ENCODE results near the gene AGFG2. TPM values are rescaled to one million over a fixed set of nuclear protein-coding genes. Genes with fewer than 3 reads are reported as not detected.

Gene AGFG2
- total and polyA plus RNA-seq, 10 of the 15 experiments (the other 5 are each of a cell fraction or from before 2014, with no cell fraction given): 0.90 to 71.5 (median 25.4) TPM

DNA sequence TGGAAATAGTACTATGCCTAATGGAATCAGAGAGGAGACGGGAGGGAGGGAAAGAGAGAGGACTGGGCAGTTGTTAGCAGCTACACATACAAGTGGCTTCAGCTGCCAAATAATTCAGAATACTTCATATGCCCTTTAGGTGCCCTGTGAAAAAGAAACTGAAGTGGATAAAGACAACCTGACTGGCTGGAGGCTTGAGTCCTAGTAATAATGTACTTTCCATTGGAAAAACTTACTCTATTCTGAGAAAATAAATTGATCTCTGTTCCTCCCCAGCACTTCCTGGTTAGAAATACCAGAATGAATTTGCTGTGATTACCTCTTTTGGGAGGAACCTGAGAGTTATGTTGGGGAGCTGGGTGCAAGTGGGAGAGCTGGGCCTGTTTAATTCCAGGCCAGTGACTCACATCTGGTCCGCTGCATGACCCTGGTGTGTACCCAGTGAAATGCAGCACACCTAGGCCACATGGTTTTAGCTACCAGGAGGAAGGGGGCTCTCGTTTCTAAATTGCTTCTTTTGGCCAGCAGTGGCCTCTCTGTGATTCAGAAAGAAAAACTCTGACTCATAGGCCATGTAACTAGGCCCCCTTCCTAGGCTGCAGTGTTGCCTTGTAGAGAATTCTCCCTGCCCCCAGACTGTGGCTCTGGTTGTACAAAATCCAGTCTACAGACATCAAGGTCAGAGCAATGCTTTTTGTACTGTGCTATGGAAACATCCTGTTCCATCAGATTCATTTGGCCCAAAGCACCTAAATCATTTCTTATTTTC is 6.5 kb downstream of the AGFG2 start (continued):
- TF ChIP-seq, protein P1, sequence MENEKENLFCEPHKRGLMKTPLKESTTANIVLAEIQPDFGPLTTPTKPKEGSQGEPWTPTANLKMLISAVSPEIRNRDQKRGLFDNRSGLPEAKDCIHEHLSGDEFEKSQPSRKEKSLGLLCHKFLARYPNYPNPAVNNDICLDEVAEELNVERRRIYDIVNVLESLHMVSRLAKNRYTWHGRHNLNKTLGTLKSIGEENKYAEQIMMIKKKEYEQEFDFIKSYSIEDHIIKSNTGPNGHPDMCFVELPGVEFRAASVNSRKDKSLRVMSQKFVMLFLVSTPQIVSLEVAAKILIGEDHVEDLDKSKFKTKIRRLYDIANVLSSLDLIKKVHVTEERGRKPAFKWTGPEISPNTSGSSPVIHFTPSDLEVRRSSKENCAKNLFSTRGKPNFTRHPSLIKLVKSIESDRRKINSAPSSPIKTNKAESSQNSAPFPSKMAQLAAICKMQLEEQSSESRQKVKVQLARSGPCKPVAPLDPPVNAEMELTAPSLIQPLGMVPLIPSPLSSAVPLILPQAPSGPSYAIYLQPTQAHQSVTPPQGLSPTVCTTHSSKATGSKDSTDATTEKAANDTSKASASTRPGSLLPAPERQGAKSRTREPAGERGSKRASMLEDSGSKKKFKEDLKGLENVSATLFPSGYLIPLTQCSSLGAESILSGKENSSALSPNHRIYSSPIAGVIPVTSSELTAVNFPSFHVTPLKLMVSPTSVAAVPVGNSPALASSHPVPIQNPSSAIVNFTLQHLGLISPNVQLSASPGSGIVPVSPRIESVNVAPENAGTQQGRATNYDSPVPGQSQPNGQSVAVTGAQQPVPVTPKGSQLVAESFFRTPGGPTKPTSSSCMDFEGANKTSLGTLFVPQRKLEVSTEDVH (IDR thresholded peaks at IDR 0.05; ENCODE audit: low read depth, partially characterized antibody): no peak
- TF ChIP-seq IKZF2 (IDR thresholded peaks at IDR 0.05) (peak; percentile 57 to 61; a peak in 2 of 4 replicates), BACH1 (IDR thresholded peaks at IDR 0.05; ENCODE audit: borderline replicate concordance) (no peak; the same call in 1 of the 2 replicates), HCFC1 (IDR thresholded peaks at IDR 0.05; ENCODE audit: low read length) (no peak), HDGF (IDR thresholded peaks at IDR 0.05) (no peak), NFYB (IDR thresholded peaks at IDR 0.05; ENCODE audit: insufficient read depth, low read depth, low read length) (no peak), EZH2 (IDR thresholded peaks at IDR 0.05; ENCODE audit: borderline replicate concordance, control insufficient read depth, low read depth, low read length) (no peak), RCOR1 (conservative IDR thresholded peaks at IDR 0.05; ENCODE audit: low read depth, low read length) (no peak), SPI1 (IDR thresholded peaks at IDR 0.05; ENCODE audit: borderline replicate concordance, insufficient read depth, low read depth, low read length) (peak; percentile 65), RUNX3 (IDR thresholded peaks at IDR 0.05; ENCODE audit: low read length) (no peak), CBFB (IDR thresholded peaks at IDR 0.05; ENCODE audit: low read depth) (0 out of 2 replicates have a peak, but pooled peaks have one; percentile 36), SMARCA5 (IDR thresholded peaks at IDR 0.05) (no peak), NFYA (IDR thresholded peaks at IDR 0.05; ENCODE audit: borderline replicate concordance, low read depth, low read length) (no peak), TBL1XR1 (IDR thresholded peaks at IDR 0.05; ENCODE audit: low read depth, low read length) (peak; percentile 60; the same call in 1 of the 2 replicates), GABPA (IDR thresholded peaks at IDR 0.05; ENCODE audit: low read depth) (no peak)
- TF ChIP-seq, protein P2, sequence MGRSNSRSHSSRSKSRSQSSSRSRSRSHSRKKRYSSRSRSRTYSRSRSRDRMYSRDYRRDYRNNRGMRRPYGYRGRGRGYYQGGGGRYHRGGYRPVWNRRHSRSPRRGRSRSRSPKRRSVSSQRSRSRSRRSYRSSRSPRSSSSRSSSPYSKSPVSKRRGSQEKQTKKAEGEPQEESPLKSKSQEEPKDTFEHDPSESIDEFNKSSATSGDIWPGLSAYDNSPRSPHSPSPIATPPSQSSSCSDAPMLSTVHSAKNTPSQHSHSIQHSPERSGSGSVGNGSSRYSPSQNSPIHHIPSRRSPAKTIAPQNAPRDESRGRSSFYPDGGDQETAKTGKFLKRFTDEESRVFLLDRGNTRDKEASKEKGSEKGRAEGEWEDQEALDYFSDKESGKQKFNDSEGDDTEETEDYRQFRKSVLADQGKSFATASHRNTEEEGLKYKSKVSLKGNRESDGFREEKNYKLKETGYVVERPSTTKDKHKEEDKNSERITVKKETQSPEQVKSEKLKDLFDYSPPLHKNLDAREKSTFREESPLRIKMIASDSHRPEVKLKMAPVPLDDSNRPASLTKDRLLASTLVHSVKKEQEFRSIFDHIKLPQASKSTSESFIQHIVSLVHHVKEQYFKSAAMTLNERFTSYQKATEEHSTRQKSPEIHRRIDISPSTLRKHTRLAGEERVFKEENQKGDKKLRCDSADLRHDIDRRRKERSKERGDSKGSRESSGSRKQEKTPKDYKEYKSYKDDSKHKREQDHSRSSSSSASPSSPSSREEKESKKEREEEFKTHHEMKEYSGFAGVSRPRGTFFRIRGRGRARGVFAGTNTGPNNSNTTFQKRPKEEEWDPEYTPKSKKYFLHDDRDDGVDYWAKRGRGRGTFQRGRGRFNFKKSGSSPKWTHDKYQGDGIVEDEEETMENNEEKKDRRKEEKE (IDR thresholded peaks at IDR 0.05): no peak
- TF ChIP-seq, protein P3, sequence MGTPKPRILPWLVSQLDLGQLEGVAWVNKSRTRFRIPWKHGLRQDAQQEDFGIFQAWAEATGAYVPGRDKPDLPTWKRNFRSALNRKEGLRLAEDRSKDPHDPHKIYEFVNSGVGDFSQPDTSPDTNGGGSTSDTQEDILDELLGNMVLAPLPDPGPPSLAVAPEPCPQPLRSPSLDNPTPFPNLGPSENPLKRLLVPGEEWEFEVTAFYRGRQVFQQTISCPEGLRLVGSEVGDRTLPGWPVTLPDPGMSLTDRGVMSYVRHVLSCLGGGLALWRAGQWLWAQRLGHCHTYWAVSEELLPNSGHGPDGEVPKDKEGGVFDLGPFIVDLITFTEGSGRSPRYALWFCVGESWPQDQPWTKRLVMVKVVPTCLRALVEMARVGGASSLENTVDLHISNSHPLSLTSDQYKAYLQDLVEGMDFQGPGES (IDR thresholded peaks at IDR 0.05): no peak
- TF ChIP-seq, protein P4, sequence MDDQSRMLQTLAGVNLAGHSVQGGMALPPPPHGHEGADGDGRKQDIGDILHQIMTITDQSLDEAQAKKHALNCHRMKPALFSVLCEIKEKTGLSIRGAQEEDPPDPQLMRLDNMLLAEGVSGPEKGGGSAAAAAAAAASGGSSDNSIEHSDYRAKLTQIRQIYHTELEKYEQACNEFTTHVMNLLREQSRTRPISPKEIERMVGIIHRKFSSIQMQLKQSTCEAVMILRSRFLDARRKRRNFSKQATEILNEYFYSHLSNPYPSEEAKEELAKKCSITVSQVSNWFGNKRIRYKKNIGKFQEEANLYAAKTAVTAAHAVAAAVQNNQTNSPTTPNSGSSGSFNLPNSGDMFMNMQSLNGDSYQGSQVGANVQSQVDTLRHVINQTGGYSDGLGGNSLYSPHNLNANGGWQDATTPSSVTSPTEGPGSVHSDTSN (IDR thresholded peaks at IDR 0.05; ENCODE audit: insufficient replicate concordance, low read depth, low read length): no peak

All from GM12878 (cell line).